ENCODE data around the gene TM7SF2. TPM values are rescaled to one million over a fixed set of nuclear protein-coding genes. Genes with fewer than 3 reads are reported as not detected.

TM7SF2 gene
- polyA plus RNA-seq, 1 donor (not counting 4 experiments of a cell fraction or from before 2014, with no cell fraction given): 9.7 TPM

DNA sequence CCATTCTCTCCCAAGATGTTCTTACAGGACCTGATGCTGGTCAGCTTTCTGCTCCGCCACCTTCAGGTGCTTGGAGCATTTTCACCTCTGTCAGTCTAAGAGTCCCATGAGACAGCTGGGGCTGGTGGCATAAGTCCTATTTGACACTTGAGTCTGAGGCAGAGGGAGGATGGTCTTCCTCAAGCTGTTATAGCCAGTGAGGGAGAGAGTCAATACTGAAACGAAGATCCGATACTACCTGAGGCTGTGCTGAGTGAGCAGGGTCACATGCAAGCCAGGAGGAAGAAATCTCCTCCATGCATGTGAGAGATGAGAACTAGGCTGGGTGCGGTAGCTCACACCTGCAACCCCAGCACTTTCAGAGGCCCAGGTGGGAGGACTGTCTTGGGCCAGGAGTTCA, 22.1 kb upstream of the TM7SF2 start:
- TF ChIP-seq, protein P1, sequence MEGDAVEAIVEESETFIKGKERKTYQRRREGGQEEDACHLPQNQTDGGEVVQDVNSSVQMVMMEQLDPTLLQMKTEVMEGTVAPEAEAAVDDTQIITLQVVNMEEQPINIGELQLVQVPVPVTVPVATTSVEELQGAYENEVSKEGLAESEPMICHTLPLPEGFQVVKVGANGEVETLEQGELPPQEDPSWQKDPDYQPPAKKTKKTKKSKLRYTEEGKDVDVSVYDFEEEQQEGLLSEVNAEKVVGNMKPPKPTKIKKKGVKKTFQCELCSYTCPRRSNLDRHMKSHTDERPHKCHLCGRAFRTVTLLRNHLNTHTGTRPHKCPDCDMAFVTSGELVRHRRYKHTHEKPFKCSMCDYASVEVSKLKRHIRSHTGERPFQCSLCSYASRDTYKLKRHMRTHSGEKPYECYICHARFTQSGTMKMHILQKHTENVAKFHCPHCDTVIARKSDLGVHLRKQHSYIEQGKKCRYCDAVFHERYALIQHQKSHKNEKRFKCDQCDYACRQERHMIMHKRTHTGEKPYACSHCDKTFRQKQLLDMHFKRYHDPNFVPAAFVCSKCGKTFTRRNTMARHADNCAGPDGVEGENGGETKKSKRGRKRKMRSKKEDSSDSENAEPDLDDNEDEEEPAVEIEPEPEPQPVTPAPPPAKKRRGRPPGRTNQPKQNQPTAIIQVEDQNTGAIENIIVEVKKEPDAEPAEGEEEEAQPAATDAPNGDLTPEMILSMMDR (optimal IDR thresholded peaks at IDR 0.05 in 1 of 3, IDR thresholded peaks at IDR 0.05 in 1 of 3, conservative IDR thresholded peaks at IDR 0.05 in 1 of 3; ENCODE audit: extremely low read depth in 1 of 3, insufficient read depth in 2 of 3, low read length in 3 of 3): no peak
- no peak for TF ChIP-seq EZH2 (IDR thresholded peaks at IDR 0.05; ENCODE audit: low read length)
- Histone ChIP-seq H4K20me1 (ENCODE audit: control insufficient read depth, extremely low read depth, insufficient read depth, low read length) (no peaks in the 10 kb centered on the region), H3K9ac (ENCODE audit: control insufficient read depth, extremely low read depth, insufficient read depth, low read length) (no peak overlapping the region), H3K27ac (ENCODE audit: control insufficient read depth, insufficient read depth, low read length) (no peak overlapping the region), H3K4me1 (ENCODE audit: control insufficient read depth, extremely low read depth, insufficient read depth, low read length) (peaks cover 7% of the 10 kb centered on the region), H3K9me1 (ENCODE audit: control insufficient read depth, extremely low read depth, insufficient read depth, low read length) (no peaks in the 10 kb centered on the region), H3K36me3 (ENCODE audit: control insufficient read depth in 2 of 2, extremely low read depth in 1 of 2, insufficient read depth in 2 of 2, low read length in 2 of 2) (peaks cover 19 to 28% of the 10 kb centered on the region in 2 experiments), H3K4me3 (ENCODE audit: control insufficient read depth in 2 of 3, extremely low read depth in 1 of 3, insufficient read depth in 2 of 3, low read depth in 1 of 3, low read length in 3 of 3) (no peak overlapping the region), H3K27me3 (ENCODE audit: control insufficient read depth, extremely low read depth, insufficient read depth, low read length) (no peaks in the 10 kb centered on the region), H3K4me2 (ENCODE audit: control insufficient read depth, extremely low read depth, insufficient read depth, low read depth, low read length) (no peak overlapping the region), H2AFZ (ENCODE audit: control insufficient read depth, low read length) (no peak overlapping the region), H3K79me2 (ENCODE audit: control insufficient read depth, insufficient read depth, low read length) (peaks cover 12% of the 10 kb centered on the region), H3K9me3 (ENCODE audit: control insufficient read depth, low read depth, low read length) (no peaks in the 10 kb centered on the region)
- DNase-seq (ENCODE audit: low read depth, low spot score): no peak
- dilution Hi-C loops (cut with MboI; ENCODE audit: extremely low pct_ligation_motif_present, low sequenced_read_pairs): no loop called here
- no peak for FAIRE-seq

DNA sequence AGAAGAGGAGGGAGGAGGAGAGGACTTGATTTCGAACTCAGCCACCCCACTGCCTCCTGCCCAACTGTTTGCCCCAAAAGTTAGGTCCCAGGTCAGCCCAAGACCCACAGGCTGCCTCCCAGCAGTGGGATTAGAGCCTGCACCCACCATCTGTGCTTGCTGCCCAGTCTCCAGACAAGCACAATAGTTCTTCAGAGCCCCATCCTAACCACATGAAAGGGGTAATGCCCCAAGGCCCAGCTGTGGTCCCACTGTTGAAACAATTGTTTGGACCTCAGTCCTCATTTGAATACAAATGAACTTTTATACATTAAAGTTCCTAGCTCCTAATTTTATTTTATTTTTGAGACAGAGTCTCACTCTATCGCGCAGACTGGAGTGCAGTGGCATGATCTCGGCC, 21.0 kb upstream of the TM7SF2 start:
- Histone ChIP-seq H3K4me2 (ENCODE audit: control insufficient read depth, extremely low read depth, insufficient read depth, low read depth, low read length) (no peak overlapping the region), H3K4me1 (ENCODE audit: control insufficient read depth, extremely low read depth, insufficient read depth, low read length) (peaks cover 3% of the 10 kb centered on the region), H3K4me3 (ENCODE audit: control insufficient read depth in 2 of 3, extremely low read depth in 1 of 3, insufficient read depth in 2 of 3, low read depth in 1 of 3, low read length in 3 of 3) (no peak overlapping the region), H3K9me3 (ENCODE audit: control insufficient read depth, low read depth, low read length) (no peaks in the 10 kb centered on the region), H2AFZ (ENCODE audit: control insufficient read depth, low read length) (no peak overlapping the region), H3K9me1 (ENCODE audit: control insufficient read depth, extremely low read depth, insufficient read depth, low read length) (no peaks in the 10 kb centered on the region), H3K36me3 (ENCODE audit: control insufficient read depth in 2 of 2, extremely low read depth in 1 of 2, insufficient read depth in 2 of 2, low read length in 2 of 2) (peaks cover 19 to 22% of the 10 kb centered on the region in 2 experiments), H3K27ac (ENCODE audit: control insufficient read depth, insufficient read depth, low read length) (no peak overlapping the region), H4K20me1 (ENCODE audit: control insufficient read depth, extremely low read depth, insufficient read depth, low read length) (no peaks in the 10 kb centered on the region), H3K79me2 (ENCODE audit: control insufficient read depth, insufficient read depth, low read length) (peaks cover 2% of the 10 kb centered on the region), H3K27me3 (ENCODE audit: control insufficient read depth, extremely low read depth, insufficient read depth, low read length) (no peaks in the 10 kb centered on the region), H3K9ac (ENCODE audit: control insufficient read depth, extremely low read depth, insufficient read depth, low read length) (no peak overlapping the region)
- dilution Hi-C loops (cut with MboI; ENCODE audit: extremely low pct_ligation_motif_present, low sequenced_read_pairs): no loop called here
- TF ChIP-seq EZH2 (IDR thresholded peaks at IDR 0.05; ENCODE audit: low read length): no peak
- TF ChIP-seq, protein P1 (optimal IDR thresholded peaks at IDR 0.05 in 1 of 3, IDR thresholded peaks at IDR 0.05 in 1 of 3, conservative IDR thresholded peaks at IDR 0.05 in 1 of 3; ENCODE audit: extremely low read depth in 1 of 3, insufficient read depth in 2 of 3, low read length in 3 of 3): no peak
- DNase-seq (ENCODE audit: low read depth, low spot score) (no peak), FAIRE-seq (no peak)
